Activated CD8-positive, alpha-beta memory T cell treated with anti-CD3 and anti-CD28 coated beads, Interleukin-2, amount 10 ng/mL, durations not matched to agents 7 days and 5 days (primary cell): ENCODE results near the gene PCSK6. TPM values are rescaled to one million over a fixed set of nuclear protein-coding genes. Genes with fewer than 3 reads are reported as not detected.

Experiments
- ATAC-seq: fragments of 150-1000 bp; cut with Tn5 transposase; one replicate; pipeline ENCODE4 v1.10.0; 2021; ENCODE audit warnings: moderate library complexity
- CTCF ChIA-PET: fragments of 350-600 bp; sonication (Branson Sonifier 250); formaldehyde crosslinking; loops from one replicate; lab custom pipeline; 2021; ENCODE audit warnings: antibody characterized with exemption; lab: Charles Lee
- DNase-seq: peaks from one replicate; pipeline ENCODE4 v3.0.0-alpha.2; 2020
- H3K27ac Mint-ChIP-seq: one replicate; pipeline ENCODE4 v1.8.0; 2021; ENCODE audit warnings: mild to moderate bottlenecking, mixed read lengths
- H3K27me3 Mint-ChIP-seq: one replicate; pipeline ENCODE4 v1.8.0; 2021; ENCODE audit warnings: mixed read lengths
- H3K36me3 Mint-ChIP-seq: one replicate; pipeline ENCODE4 v1.8.0; 2021; ENCODE audit warnings: mild to moderate bottlenecking, mixed read lengths
- H3K4me1 Mint-ChIP-seq: one replicate; pipeline ENCODE4 v1.8.0; 2021; ENCODE audit warnings: mixed read lengths
- H3K4me3 Mint-ChIP-seq: one replicate; pipeline ENCODE4 v1.8.0; 2021; ENCODE audit warnings: mild to moderate bottlenecking, moderate library complexity, mixed read lengths
- H3K9me3 Mint-ChIP-seq: one replicate; pipeline ENCODE4 v1.8.0; 2022; ENCODE audit warnings: low read depth, mixed read lengths
- total RNA-seq, 2 experiments: library from RNA; stranded (reverse); gene quantifications; one replicate each; pipeline ENCODE4 v1.2.3, GENCODE V29; 2021

The PCSK6 gene
- total RNA-seq: 1 to 10 TPM in 1 of 2 experiments, under 1 TPM in 1; 0.44 to 1.5 TPM

GRCh38 chr15:101489599-101490407 is at the start of gene PCSK6:
Gene PCSK6 (minus strand): TSS chr15:101489707. CDS start chr15:101489670, 37 bp downstream.
- Mint-ChIP-seq H3K9me3 (no peaks in the 10 kb centered on the region), H3K4me3 (no peak within 1 kb of the TSS), H3K27me3 (peaks cover 64% of the 10 kb centered on the region), H3K36me3 (peaks cover 2% of the 10 kb centered on the region), H3K4me1 (no peaks in the 10 kb centered on the region), H3K27ac (no peak within 1 kb of the TSS)
- peak; percentile 21 for ATAC-seq
- DNase-seq: peak; percentile 26
- CTCF ChIA-PET: no interaction called here

GRCh38 chr15:101538996-101539395 is 49.5 kb upstream of the PCSK6 start:
- CTCF ChIA-PET: no interaction called here
- no peaks in the 10 kb centered on the region for H3K27me3 Mint-ChIP-seq

DNA sequence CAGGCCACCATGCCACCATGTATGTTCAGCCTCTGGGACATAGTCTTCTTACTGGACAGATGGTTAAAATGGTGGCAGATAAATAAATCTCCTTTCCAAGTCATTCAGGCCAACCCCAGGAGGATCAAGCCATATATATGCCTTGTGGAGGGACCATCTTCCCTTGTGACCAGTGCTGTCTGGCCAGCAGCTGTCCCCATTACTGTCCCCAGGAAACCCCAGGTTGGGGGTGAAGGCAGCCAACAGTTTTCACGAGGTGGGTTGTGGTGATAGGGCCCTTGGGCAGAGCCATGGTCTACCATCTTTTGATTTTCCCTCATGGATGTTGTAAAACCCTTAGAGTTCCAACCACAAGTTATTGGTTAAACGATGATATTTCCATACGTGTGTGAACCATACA is 48.7 kb upstream of the PCSK6 start:
- DNase-seq (peak; percentile 26), ATAC-seq (no peak)
- no peak overlapping the region for H3K4me3 Mint-ChIP-seq
- no peaks in the 10 kb centered on the region for H3K4me1 Mint-ChIP-seq
- H3K9me3 Mint-ChIP-seq: no peaks in the 10 kb centered on the region
- H3K27me3 Mint-ChIP-seq: no peaks in the 10 kb centered on the region
- CTCF ChIA-PET: no interaction called here
- no peaks in the 10 kb centered on the region for H3K36me3 Mint-ChIP-seq
- H3K27ac Mint-ChIP-seq: no peak overlapping the region

More at GRCh38 chr15:101538996-101539395, 49.5 kb upstream of the PCSK6 start:
- H3K27ac Mint-ChIP-seq: no peak overlapping the region
- ATAC-seq (no peak), DNase-seq (peak; percentile 28)
- no peaks in the 10 kb centered on the region for H3K4me1 Mint-ChIP-seq
- no peak overlapping the region for H3K4me3 Mint-ChIP-seq
- no peaks in the 10 kb centered on the region for H3K36me3 Mint-ChIP-seq
- H3K9me3 Mint-ChIP-seq: no peaks in the 10 kb centered on the region

GRCh38 chr15:101537483-101538080 is 48.1 kb upstream of the PCSK6 start:
- DNase-seq: no peak
- H3K27ac Mint-ChIP-seq: no peak overlapping the region
- H3K27me3 Mint-ChIP-seq: no peaks in the 10 kb centered on the region
- H3K4me1 Mint-ChIP-seq: no peaks in the 10 kb centered on the region
- no peaks in the 10 kb centered on the region for H3K9me3 Mint-ChIP-seq
- CTCF ChIA-PET: no interaction called here
- no peak overlapping the region for H3K4me3 Mint-ChIP-seq
- H3K36me3 Mint-ChIP-seq: no peaks in the 10 kb centered on the region
- no peak for ATAC-seq

- CTCF ChIA-PET: no interaction called here
- ATAC-seq: no peak
These were observed 47.4 kb upstream of the PCSK6 start for GRCh38 chr15:101536875-101537405.

DNA sequence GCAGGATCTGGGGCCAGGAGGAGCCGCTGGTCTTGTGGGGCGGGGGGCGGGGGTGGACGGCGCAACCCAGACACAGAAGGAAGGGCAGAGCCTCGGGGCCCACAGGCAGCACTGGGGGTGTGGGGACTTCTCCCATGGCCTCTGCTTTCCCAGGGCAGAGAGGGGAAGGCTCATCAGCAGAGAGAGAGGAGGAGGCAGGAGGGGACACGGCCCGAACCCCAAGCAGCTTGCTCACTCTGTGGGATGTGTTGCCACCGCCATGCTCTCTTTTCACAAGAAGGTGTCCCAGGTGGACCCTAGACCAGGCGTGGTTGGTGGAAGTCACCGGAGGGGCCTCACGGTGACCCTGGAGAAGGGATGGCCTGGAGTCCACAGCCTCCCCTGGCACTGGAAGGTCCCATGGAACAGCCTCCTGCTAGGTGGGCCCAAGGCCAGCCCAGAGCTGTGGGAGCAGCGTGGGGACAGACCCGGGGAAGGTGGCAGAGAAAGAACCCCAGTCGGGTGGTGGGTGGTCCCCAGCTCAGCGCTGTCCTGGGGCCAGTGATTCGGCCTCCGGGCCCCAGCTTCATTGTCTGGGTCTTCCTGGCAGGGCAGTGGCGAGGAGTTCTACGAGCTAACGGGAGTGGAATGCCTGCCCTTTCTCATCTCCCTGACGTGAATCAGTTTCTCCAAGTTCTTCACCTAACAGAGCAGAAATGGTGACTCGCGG is 46.8 kb upstream of the PCSK6 start:
- CTCF ChIA-PET: no interaction called here
- Mint-ChIP-seq H3K4me3 (no peak overlapping the region), H3K4me1 (no peaks in the 10 kb centered on the region), H3K27me3 (no peaks in the 10 kb centered on the region), H3K9me3 (no peaks in the 10 kb centered on the region), H3K27ac (no peak overlapping the region), H3K36me3 (no peaks in the 10 kb centered on the region)
- DNase-seq (peak; percentile 27), ATAC-seq (no peak)

More at GRCh38 chr15:101536875-101537405, 47.4 kb upstream of the PCSK6 start:
- no peak overlapping the region for H3K27ac Mint-ChIP-seq
- H3K4me1 Mint-ChIP-seq: no peaks in the 10 kb centered on the region
- DNase-seq: peak; percentile 15
- H3K36me3 Mint-ChIP-seq: no peaks in the 10 kb centered on the region
- no peaks in the 10 kb centered on the region for H3K27me3 Mint-ChIP-seq
- H3K4me3 Mint-ChIP-seq: no peak overlapping the region
- no peaks in the 10 kb centered on the region for H3K9me3 Mint-ChIP-seq

DNA sequence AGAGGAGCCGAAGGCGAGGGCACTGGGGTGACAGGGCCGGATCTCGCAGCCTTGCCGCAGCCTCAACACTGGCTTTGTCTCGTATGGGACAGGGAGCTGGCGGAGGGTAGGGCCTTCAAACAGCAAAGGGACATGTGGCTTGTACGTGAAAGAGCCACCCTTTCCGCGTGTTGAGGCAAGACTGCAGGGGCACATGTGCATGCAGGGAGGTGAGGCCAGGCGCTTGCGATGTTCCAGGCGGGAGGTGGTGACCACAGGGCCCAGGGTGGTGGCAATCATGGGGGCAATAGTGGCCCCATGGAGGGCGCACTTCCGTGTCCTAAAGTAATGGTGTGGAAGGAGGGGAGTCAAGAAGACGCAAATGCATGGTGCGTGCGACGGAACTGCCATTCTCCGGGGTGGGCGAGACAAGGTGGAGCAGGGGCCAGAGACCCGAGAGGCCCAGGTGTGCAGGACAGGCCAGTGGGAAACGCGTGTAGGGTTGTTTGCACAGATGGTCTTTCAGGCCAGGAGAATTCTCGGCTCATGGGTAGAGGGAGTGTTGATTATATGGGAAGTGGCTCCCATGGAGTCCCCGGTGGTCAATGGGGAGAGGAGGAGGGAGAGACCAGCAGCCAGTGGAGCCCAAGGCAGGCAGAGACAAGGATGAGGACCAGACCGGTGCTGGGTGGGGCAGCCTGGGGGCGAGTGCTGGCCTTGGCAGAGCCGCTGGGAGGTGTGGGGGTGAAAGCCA is 45.8 kb upstream of the PCSK6 start:
- H3K27ac Mint-ChIP-seq: no peak overlapping the region
- peak; percentile 29 for DNase-seq
- CTCF ChIA-PET: no interaction called here

GRCh38 chr15:101534376-101534970 is 45.0 kb upstream of the PCSK6 start:
- CTCF ChIA-PET: interaction anchor here (0.9 kb wide), 1 partner anchor 56 kb away, joined by 3 read pairs; no protein-coding TSS in a partner anchor
- no peaks in the 10 kb centered on the region for H3K27me3 Mint-ChIP-seq
- H3K9me3 Mint-ChIP-seq: no peaks in the 10 kb centered on the region
- H3K27ac Mint-ChIP-seq: no peak overlapping the region
- DNase-seq: no peak
- no peak overlapping the region for H3K4me3 Mint-ChIP-seq
- no peak for ATAC-seq
- no peaks in the 10 kb centered on the region for H3K36me3 Mint-ChIP-seq
- H3K4me1 Mint-ChIP-seq: no peaks in the 10 kb centered on the region

More for the DNA sequence above, 45.8 kb upstream of the PCSK6 start:
- no peak overlapping the region for H3K4me3 Mint-ChIP-seq
- no peaks in the 10 kb centered on the region for H3K9me3 Mint-ChIP-seq
- H3K36me3 Mint-ChIP-seq: no peaks in the 10 kb centered on the region
- H3K4me1 Mint-ChIP-seq: no peaks in the 10 kb centered on the region
- H3K27me3 Mint-ChIP-seq: no peaks in the 10 kb centered on the region
- no peak for ATAC-seq

GRCh38 chr15:101533371-101534140 is 44.0 kb upstream of the PCSK6 start:
- CTCF ChIA-PET: interaction anchor here (0.6 to 0.9 kb wide), 2 partner anchors 56 to 1101 kb away, joined by 3 read pairs; no protein-coding TSS in a partner anchor

DNA sequence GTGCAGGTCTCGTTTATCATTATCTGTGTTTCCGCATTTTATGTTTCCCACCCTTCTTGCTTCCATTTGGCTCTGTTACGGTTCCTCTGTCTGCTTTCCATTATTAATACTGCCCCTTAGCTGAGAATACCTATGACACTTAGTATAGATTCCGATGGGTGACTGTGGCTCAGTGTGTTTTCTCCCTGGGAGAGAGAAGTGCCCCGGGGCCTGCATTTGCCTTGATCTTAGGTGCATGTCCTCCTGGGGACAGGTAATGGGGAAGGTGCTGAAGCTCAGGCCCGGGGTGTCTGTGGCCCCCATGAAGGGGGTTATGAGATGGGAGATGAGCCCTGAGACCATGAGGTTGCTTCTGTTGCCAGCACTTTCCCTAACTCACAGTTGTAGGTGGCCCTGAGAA is 43.4 kb upstream of the PCSK6 start:
- no peak for DNase-seq

More at GRCh38 chr15:101533371-101534140, 44.0 kb upstream of the PCSK6 start:
- Mint-ChIP-seq H3K4me1 (no peaks in the 10 kb centered on the region), H3K4me3 (no peak overlapping the region), H3K27ac (no peak overlapping the region), H3K9me3 (no peaks in the 10 kb centered on the region), H3K36me3 (no peaks in the 10 kb centered on the region), H3K27me3 (no peaks in the 10 kb centered on the region)
- no peak for ATAC-seq
- no peak for DNase-seq

DNA sequence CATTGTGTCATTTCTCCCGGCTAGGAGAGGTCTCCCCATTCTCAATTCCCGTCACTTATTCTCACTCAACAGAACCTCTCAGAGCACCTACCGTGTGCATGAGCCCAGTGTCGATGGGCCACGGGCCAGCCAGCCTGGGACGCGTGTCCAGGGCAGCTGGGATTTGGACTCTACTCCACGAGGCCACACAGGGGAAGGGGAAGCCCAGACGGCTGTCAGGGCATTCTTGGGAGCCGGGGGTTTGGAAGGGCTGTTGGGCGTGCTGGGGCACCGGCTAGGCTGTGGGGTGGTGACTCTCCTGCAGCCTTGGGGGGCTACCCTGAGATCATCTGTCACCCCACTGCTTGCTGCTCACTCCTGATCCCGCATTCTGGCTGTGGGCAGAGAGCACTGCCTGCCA is 41.7 kb upstream of the PCSK6 start:
- H3K27me3 Mint-ChIP-seq: peaks cover 3% of the 10 kb centered on the region
- CTCF ChIA-PET: no interaction called here
- no peak overlapping the region for H3K4me3 Mint-ChIP-seq
- DNase-seq: no peak
- H3K27ac Mint-ChIP-seq: no peak overlapping the region
- ATAC-seq: no peak
- H3K9me3 Mint-ChIP-seq: no peaks in the 10 kb centered on the region
- H3K36me3 Mint-ChIP-seq: no peaks in the 10 kb centered on the region
- no peaks in the 10 kb centered on the region for H3K4me1 Mint-ChIP-seq

More for the DNA sequence above, 43.4 kb upstream of the PCSK6 start:
- no peaks in the 10 kb centered on the region for H3K9me3 Mint-ChIP-seq
- H3K27ac Mint-ChIP-seq: no peak overlapping the region
- ATAC-seq: no peak
- CTCF ChIA-PET: no interaction called here
- H3K27me3 Mint-ChIP-seq: peaks cover 3% of the 10 kb centered on the region
- H3K36me3 Mint-ChIP-seq: no peaks in the 10 kb centered on the region
- no peaks in the 10 kb centered on the region for H3K4me1 Mint-ChIP-seq
- no peak overlapping the region for H3K4me3 Mint-ChIP-seq
